Renal pelvis (tissue), 4 donors: ENCODE results near the gene VDAC1. TPM values are rescaled to one million over a fixed set of nuclear protein-coding genes. Genes with fewer than 3 reads are reported as not detected.

Source experiments
- DNase-seq: peaks from one replicate; pipeline ENCODE4 v3.0.0-alpha.2; 2013
- polyA plus RNA-seq, 3 donors: library from polyadenylated mRNA; unstranded; fragments of 120-200 nt; gene quantifications; one replicate each; pipeline ENCODE4 v1.2.1, GENCODE V29; 2013; ENCODE audit not compliant: insufficient read length in 3 of 3

VDAC1 gene
- polyA plus RNA-seq, 3 donors, result 169 to 196 (median 192) TPM

DNA sequence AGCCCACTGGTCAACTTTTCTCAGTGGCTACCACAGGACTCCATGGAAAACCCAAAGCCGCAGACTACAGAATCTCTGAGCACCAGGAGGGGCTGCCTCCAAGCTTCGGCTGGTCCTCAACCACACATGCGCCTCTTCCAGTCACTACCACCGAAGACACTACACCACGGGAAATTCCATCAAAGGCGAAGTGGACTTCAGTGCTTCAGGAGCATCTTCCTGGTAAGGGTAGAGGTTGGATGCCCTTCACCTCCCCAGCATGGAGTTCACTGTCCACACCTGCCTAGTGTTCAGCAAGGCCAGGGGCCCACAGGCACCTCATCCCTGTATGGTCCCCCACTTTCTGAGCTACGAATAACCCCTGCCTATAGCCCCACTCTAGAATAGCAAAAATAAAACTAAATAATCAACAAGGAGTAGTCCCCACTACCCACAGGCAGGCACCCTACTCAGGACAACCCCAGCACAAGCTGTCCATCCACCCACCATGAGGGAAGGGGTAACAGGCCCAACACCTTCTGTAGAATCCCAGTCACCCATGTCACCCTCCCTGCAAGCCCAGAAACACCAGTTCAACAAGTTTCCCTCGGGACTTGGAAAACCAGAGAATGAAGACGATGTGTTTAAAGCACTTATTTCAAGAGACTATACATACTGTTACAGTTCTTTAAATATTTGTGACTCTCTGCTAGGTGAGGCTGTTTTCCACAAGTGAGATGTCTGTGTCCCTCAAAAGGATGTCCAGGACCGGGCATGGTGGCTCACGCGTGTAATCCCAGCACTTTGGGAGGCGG is 2.6 kb downstream of the VDAC1 start:
- no peak for DNase-seq

- no peak for DNase-seq
These were observed 3.9 kb downstream of the VDAC1 start for GRCh38 chr5:134000696-134001453.

GRCh38 chr5:134000091-134000511 is 4.7 kb downstream of the VDAC1 start:
- no peak for DNase-seq

GRCh38 chr5:133998807-133999206 is 6.0 kb downstream of the VDAC1 start:
- DNase-seq, result no peak

- DNase-seq, result no peak
These were observed 6.7 kb downstream of the VDAC1 start for GRCh38 chr5:133998042-133998441.

DNA sequence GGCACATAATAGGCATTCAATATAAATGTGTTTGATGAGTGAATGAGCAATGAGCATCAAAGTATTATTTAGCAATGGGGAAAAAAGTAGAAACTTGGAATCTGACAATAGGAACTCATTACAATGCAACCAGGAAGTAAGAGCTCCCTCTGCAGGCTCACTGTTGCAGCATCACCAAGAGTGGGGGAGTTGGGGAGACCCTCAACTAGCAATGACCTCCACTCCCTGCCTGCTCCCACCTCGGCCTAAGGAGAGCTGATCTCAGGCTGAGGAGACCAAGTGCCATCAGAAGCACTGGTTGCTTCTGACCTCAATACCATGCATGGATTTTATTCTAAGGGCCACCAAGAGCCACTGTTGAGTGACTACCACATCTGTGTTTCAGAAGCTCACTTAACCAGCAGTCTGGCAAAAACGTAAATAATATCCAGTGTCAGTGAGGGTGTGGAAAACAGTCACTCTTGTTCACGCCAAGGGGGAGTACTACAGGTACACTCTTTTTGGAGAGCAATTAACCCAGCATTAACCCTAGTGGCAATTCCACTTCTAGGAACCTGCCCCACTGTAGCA is 8.0 kb downstream of the VDAC1 start:
- no peak for DNase-seq

GRCh38 chr5:133995883-133996563 is 8.8 kb downstream of the VDAC1 start:
- no peak for DNase-seq

DNA sequence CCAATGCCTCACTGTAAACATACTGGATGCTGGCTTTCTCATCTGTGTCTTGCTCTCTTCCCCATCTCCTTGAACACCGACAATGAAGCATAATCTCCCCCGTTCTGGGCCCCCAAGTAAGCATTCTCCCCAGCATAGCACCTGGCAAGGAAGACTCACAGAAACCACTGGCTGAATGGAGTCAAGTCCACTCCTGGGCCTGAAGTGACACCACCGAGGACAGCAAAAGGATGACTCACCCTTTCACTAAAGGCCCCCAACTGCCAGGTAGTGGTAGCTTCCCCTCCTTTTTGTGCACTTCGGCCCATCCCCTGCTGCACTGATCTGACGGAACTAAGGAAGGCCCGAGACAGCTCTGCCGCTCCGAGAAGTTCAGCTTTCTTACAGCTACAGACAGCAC is 9.4 kb downstream of the VDAC1 start:
- no peak for DNase-seq

DNA sequence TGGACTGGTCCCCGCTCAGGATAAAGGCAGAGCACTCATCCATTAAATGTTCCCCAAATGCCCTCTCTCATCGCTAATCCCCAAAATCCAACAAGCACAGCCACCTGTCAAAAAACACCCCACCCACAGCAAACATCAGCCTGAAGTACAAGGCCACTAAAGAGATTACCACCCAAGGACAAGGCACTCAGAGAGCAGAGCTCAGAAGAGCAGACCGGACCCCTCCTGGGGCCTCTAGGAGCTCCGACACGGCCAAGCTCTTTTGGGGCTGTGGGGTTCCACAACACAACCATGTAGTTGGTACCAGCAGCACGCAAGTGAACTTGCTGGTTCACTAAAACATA is 9.8 kb downstream of the VDAC1 start:
- no peak for DNase-seq

GRCh38 chr5:133994297-133994989 is 10.3 kb downstream of the VDAC1 start:
- no peak for DNase-seq

DNA sequence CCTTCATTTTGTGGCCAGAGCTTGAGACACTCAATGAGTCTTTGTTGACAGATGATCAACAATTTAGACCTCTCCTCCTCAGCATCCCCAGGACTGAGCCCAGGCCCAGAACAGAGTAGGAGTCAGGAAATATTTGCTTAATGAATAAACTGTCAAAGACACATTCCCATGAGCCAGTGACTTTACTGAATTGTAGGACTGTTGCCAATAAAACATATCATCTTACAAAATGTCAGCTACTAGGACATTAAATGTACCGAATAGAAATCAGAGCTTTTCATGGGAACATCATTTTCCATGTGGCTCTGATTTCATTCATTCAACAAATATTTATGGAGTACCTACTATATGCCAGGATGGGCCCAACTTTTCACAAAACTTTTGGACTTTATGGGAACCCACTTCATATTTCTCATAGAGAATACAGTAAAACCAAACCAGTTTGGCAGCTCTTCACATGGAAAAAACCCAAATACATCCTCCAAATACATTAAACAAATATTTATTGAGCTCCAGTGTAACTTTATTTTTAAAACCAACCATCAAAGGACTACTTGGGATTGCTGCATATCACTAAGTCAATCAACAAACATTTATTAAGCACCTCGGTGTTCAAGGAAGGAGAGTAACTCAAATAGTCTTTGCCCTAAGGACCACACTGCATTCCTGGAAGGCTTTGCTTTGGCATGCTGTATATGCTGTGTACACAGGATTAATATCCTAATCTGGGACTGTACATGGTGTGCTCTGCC is 11.4 kb downstream of the VDAC1 start:
- DNase-seq, result no peak

GRCh38 chr5:133992429-133993155 is 12.2 kb downstream of the VDAC1 start:
- DNase-seq, result no peak

GRCh38 chr5:133991171-133991910 is 13.4 kb downstream of the VDAC1 start:
- no peak for DNase-seq

DNA sequence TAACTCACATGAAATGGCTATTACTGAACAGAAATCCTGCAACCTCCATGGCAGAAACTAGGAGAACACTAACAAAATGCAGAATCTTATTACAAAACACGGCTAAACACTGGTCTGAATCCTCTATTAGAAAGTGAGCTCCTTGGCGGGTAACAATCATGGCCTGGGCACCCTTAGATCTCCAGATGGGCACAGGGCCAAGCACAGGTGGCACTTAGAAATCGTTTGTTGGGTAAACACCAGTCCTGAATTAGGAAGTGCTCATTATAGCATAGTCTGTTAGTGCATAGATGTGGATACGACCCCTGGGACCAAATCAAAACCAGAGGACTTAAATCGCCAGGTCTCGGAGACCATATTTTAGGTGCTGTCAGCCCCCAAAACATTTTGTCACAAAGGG is 14.4 kb downstream of the VDAC1 start:
- DNase-seq, result no peak

GRCh38 chr5:133985540-133986180 is 19.1 kb downstream of the VDAC1 start:
- no peak for DNase-seq

DNA sequence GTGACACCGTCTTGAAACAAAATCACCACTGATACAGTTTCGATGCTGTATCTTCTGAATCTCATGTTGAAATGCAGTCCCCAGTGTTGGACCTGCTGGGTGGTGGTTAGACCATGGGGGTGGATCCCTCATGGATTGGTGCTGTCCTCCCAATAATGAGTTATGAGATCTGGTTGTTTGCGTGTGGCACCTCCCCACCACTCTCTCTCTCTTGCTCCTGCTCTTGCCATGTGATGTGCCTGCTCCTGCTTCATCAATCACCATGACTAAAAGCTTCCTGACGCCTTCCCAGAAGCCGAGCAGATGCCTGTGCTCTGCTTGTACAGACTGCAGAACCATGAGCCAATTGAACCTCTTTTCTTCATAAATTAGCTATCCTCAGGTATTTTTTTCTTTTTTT is 21.1 kb downstream of the VDAC1 start:
- DNase-seq, result no peak

DNA sequence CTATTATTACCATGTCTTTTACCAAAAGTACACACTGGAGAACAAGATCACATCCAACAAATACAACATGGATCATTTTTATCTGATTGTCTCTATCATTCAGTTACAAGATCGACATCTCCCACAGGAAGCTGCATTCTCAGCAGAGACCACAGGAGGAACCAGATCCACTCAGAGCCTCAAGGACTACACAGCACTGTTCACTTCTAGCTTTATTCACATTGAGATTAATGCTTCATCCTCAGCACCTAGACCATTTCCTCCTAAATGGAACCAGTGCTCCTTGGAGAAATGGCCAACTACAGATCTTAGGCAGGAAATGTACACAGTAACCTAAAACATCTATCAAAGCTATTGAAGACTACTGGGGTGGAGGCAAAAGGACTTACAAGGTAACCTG is 23.1 kb downstream of the VDAC1 start:
- no peak for DNase-seq

- no peak for DNase-seq
These were observed 24.1 kb downstream of the VDAC1 start for GRCh38 chr5:133980652-133981051.

DNA sequence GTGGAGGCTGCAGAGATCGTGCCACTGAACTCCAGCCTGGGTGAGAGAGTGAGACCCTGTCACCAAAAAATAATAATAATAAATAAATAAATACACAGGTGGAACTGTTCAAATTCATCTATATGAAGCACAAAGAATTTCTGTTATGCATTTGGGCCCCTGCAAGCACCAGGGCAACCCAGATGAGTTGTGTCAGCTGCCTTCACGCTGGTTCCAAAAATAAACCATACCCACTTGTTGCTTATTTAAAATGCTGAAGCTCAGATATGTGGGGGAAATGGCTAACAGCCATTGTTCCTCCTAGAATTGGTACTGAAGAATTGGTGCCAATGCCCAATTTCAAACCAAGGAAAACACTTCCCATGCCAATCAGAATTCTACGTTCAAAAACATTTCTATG is 25.8 kb downstream of the VDAC1 start:
- DNase-seq, result no peak
